HCT116 (cell line): ENCODE results near the gene DRICH1. TPM values are rescaled to one million over a fixed set of nuclear protein-coding genes. Genes with fewer than 3 reads are reported as not detected.

Experiments
- ATAC-seq: fragments of 200-7000 bp; cut with Tn5 transposase; 2 replicates; pipeline ENCODE4 v1.9.1; 2020; ENCODE audit warnings: mild to moderate bottlenecking, moderate library complexity
- BruUV-seq: library from RNA; stranded (reverse); fragments of 400-500 nt; replicated peaks from 2 replicates; lab custom pipeline; 2021; lab: Mats Ljungman, UMichigan
- CTCF ChIA-PET: fragments of 300-600 bp; sonication (Branson Sonifier 250); formaldehyde crosslinking; loops from one replicate; lab custom pipeline; 2021; ENCODE audit warnings: antibody characterized with exemption; lab: Charles Lee
- POLR2A ChIA-PET: fragments of 300-600, 350-600 bp; sonication (Branson Sonifier 250); formaldehyde crosslinking; loops from one replicate; lab custom pipeline; 2021; ENCODE audit warnings: antibody characterized with exemption; lab: Charles Lee
- RAD21 ChIA-PET, 2 experiments: fragments of 300-600 bp; sonication (Branson Sonifier 250); formaldehyde crosslinking; loops; one replicate each; lab custom pipeline; 2023; ENCODE audit warnings: low total read pairs in 2 of 2; ENCODE audit not compliant: uncharacterized antibody in 2 of 2, unreplicated experiment in 2 of 2, low non-redundant PET in 1 of 2; lab: Charles Lee
- DNase-seq: peaks from one replicate; pipeline ENCODE4 v3.0.0-alpha.2; 2010; ENCODE audit warnings: low read depth, low spot score
- H2AFZ ChIP-seq: fragments of 200-600 bp; shearing (Covaris generic), sonication (generic); 2 replicates; pipeline ENCODE4 v1.6.1; 2017; ENCODE audit warnings: low read depth, mixed run types, mixed read lengths, antibody characterized with exemption, low read length; ENCODE audit not compliant: poor library complexity, severe bottlenecking
- H3K27ac ChIP-seq: 2 replicates; pipeline ENCODE4 v1.5.1; 2012; ENCODE audit warnings: low read depth, low read length
- H3K27me3 ChIP-seq: fragments of 200-600 bp; sonication (generic); 2 replicates; pipeline ENCODE4 v1.6.1; 2016; ENCODE audit warnings: mixed run types, low read length, mixed read lengths; ENCODE audit not compliant: insufficient read depth
- H3K36me3 ChIP-seq, 2 experiments: fragments of 200-500 bp in 1 of 2; fragments of 200-600 bp in 1 of 2; sonication (Bioruptor generic) in 1 of 2; sonication (generic) in 1 of 2; 2 replicates each; pipeline versions ENCODE4 v1.5.1 to v1.6.1; 2014 to 2016; ENCODE audit warnings: low read length in 2 of 2, inconsistent platforms in 1 of 2, mixed read lengths in 1 of 2, mixed run types in 1 of 2; ENCODE audit not compliant: insufficient read depth in 2 of 2, control insufficient read depth in 1 of 2
- H3K4me1 ChIP-seq, 2 experiments: fragments of 200-600 bp in 1 of 2; sonication (generic) in 1 of 2; 2 replicates each; pipeline versions ENCODE4 v1.5.1 to v1.6.1; 2012 to 2017; ENCODE audit warnings: low read length in 2 of 2, inconsistent platforms in 1 of 2, mild to moderate bottlenecking in 1 of 2, mixed read lengths in 1 of 2, mixed run types in 1 of 2, moderate library complexity in 1 of 2; ENCODE audit not compliant: insufficient read depth in 2 of 2, control insufficient read depth in 1 of 2
- H3K4me2 ChIP-seq: fragments of 200-600 bp; sonication (generic); 2 replicates; pipeline ENCODE4 v1.6.1; 2017; ENCODE audit warnings: mixed run types, low read length, mixed read lengths
- H3K4me3 ChIP-seq, 2 experiments: fragments of 200-600 bp in 1 of 2; sonication (generic) in 1 of 2; replicated peaks in 1 of 2; 2 replicates each; pipeline ENCODE4 v1.5.1; 2011 to 2016; ENCODE audit warnings: low read length in 2 of 2, control low read depth in 1 of 2, low read depth in 1 of 2, mild to moderate bottlenecking in 1 of 2, mixed read lengths in 1 of 2, mixed run types in 1 of 2
- H3K79me2 ChIP-seq: fragments of 200-600 bp; sonication (generic); 2 replicates; pipeline ENCODE4 v1.6.1; 2017; ENCODE audit warnings: mild to moderate bottlenecking, mixed run types, low read length, moderate library complexity, mixed read lengths; ENCODE audit not compliant: insufficient read depth
- H3K9ac ChIP-seq: fragments of 200-600 bp; sonication (generic); 2 replicates; pipeline ENCODE4 v1.6.1; 2016; ENCODE audit warnings: low read length, mixed read lengths
- H3K9me2 ChIP-seq: fragments of 200-600 bp; sonication (generic), shearing (Covaris generic); 2 replicates; pipeline ENCODE4 v1.6.1; 2017; ENCODE audit warnings: mixed run types, mild to moderate bottlenecking, moderate library complexity; ENCODE audit not compliant: insufficient read depth
- H3K9me3 ChIP-seq, 2 experiments: fragments of 200-500 bp in 1 of 2; fragments of 200-600 bp in 1 of 2; sonication (Bioruptor generic) in 1 of 2; sonication (generic) in 1 of 2; 2 replicates each; pipeline ENCODE4 v1.6.1; 2014 to 2017; ENCODE audit warnings: low read length in 2 of 2, mixed read lengths in 2 of 2, inconsistent platforms in 1 of 2, low read depth in 1 of 2, mild to moderate bottlenecking in 1 of 2, mixed run types in 1 of 2, moderate library complexity in 1 of 2; ENCODE audit not compliant: control insufficient read depth in 1 of 2, insufficient read depth in 1 of 2
- H4K20me1 ChIP-seq: fragments of 200-600 bp; sonication (generic), shearing (Covaris generic); 2 replicates; pipeline ENCODE4 v1.6.1; 2017; ENCODE audit warnings: mixed run types, mild to moderate bottlenecking, moderate library complexity; ENCODE audit not compliant: insufficient read depth
- CTCF ChIP-seq, 3 experiments: fragments of 200-600 bp in 1 of 3; sonication (generic) in 1 of 3; IDR thresholded peaks in 2 of 3; conservative IDR thresholded peaks in 1 of 3; 2 replicates each; pipeline ENCODE4 v1.5.1; 2012 to 2017; ENCODE audit warnings: low read depth in 2 of 3, low read length in 2 of 3, antibody characterized with exemption in 1 of 3, borderline replicate concordance in 1 of 3, control low read depth in 1 of 3, mild to moderate bottlenecking in 1 of 3, mixed read lengths in 1 of 3, mixed run types in 1 of 3, moderate library complexity in 1 of 3; ENCODE audit not compliant: insufficient read depth in 1 of 3
- EGR1 ChIP-seq: IDR thresholded peaks from 2 replicates; pipeline ENCODE4 v1.6.1; 2012; ENCODE audit warnings: low read depth
- ELF1 ChIP-seq: IDR thresholded peaks from 2 replicates; pipeline ENCODE4 v1.6.1; 2012; ENCODE audit warnings: low read depth, borderline replicate concordance
- POLR2AphosphoS5 ChIP-seq: IDR thresholded peaks from 2 replicates; pipeline ENCODE4 v1.6.1; 2011; ENCODE audit warnings: mild to moderate bottlenecking, low read depth, low read length, moderate library complexity
- SP1 ChIP-seq: IDR thresholded peaks from 2 replicates; pipeline ENCODE4 v1.6.1; 2012; ENCODE audit warnings: low read depth
- SRF ChIP-seq: IDR thresholded peaks from 2 replicates; pipeline ENCODE4 v1.6.1; 2012; ENCODE audit warnings: low read depth
- ZNF274 ChIP-seq: fragments of 200-500 bp; sonication (Bioruptor generic); IDR thresholded peaks from 2 replicates; pipeline ENCODE4 v1.6.1; 2014; ENCODE audit warnings: mild to moderate bottlenecking, low read depth, low read length, inconsistent platforms
- intact Hi-C: fragments of 100-400 bp; cut with micrococcal nuclease; formaldehyde crosslinking; loops from 2 replicates; pipeline ENCODE4 v1.10.0; 2022
- total RNA-seq: library from RNA; stranded (reverse); gene quantifications from one replicate; pipeline ENCODE4 v1.2.1, GENCODE V29; 2021; ENCODE audit not compliant: unreplicated experiment
- TF ChIP-seq, protein P1 (sequence below): IDR thresholded peaks from 2 replicates; pipeline ENCODE4 v1.6.1; 2011; ENCODE audit warnings: mild to moderate bottlenecking, low read length, moderate library complexity; ENCODE audit not compliant: insufficient replicate concordance; ENCODE audit errors: extremely low read depth

The DRICH1 gene
- total RNA-seq, 1 experiment from 2014 or later: 0.44 TPM

DNA sequence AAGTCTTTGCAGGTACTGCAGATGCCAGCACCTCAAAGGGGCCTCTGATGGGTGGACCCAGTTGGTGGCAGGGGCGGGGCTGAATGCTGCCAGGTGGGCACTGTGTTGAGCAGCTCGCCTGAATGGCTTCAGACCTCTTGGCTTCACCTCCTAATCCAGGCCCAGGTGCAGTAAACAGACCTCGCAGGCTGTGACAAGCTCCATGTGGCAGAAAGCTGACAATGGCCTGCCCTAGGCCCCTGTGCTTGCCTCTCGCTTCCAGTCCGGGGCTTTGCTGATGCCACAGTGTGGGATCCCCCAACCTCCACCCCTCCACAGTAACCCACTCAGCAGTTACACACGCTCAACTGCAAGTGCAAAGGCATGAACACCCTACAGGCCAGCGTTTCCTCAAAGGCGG, 61.4 kb downstream of the DRICH1 start:
- H3K9ac ChIP-seq: no peak overlapping the region
- H3K27ac ChIP-seq: no peak overlapping the region
- no peak overlapping the region for H2AFZ ChIP-seq
- no peaks in the 10 kb centered on the region for H3K36me3 ChIP-seq
- TF ChIP-seq, protein P1, sequence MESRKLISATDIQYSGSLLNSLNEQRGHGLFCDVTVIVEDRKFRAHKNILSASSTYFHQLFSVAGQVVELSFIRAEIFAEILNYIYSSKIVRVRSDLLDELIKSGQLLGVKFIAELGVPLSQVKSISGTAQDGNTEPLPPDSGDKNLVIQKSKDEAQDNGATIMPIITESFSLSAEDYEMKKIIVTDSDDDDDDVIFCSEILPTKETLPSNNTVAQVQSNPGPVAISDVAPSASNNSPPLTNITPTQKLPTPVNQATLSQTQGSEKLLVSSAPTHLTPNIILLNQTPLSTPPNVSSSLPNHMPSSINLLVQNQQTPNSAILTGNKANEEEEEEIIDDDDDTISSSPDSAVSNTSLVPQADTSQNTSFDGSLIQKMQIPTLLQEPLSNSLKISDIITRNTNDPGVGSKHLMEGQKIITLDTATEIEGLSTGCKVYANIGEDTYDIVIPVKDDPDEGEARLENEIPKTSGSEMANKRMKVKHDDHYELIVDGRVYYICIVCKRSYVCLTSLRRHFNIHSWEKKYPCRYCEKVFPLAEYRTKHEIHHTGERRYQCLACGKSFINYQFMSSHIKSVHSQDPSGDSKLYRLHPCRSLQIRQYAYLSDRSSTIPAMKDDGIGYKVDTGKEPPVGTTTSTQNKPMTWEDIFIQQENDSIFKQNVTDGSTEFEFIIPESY: no peak
- TF ChIP-seq SP1 (no peak), EGR1 (no peak)
- no peak for DNase-seq
- H3K4me1 ChIP-seq: no peaks in the 10 kb centered on the region
- ATAC-seq: no peak
- no peaks in the 10 kb centered on the region for H3K79me2 ChIP-seq
- no peak overlapping the region for H3K4me3 ChIP-seq
- H3K27me3 ChIP-seq: no peaks in the 10 kb centered on the region
- H3K4me2 ChIP-seq: no peak overlapping the region
- intact Hi-C loops: no loop called here
- no peaks in the 10 kb centered on the region for H3K9me2 ChIP-seq
- CTCF ChIA-PET: no interaction called here
- RAD21 ChIA-PET: no interaction called here
- POLR2A ChIA-PET: no interaction called here
- H4K20me1 ChIP-seq: no peaks in the 10 kb centered on the region
- no peaks in the 10 kb centered on the region for H3K9me3 ChIP-seq
- BruUV-seq: no TSS peak

- ChIA-PET CTCF (no interaction called here), POLR2A (no interaction called here), RAD21 (no interaction called here)
- Histone ChIP-seq H3K9me2 (no peaks in the 10 kb centered on the region), H3K4me3 (no peak overlapping the region), H3K4me1 (no peaks in the 10 kb centered on the region), H3K9me3 (no peaks in the 10 kb centered on the region), H3K79me2 (no peaks in the 10 kb centered on the region), H3K36me3 (no peaks in the 10 kb centered on the region), H3K4me2 (no peak overlapping the region), H4K20me1 (no peaks in the 10 kb centered on the region), H2AFZ (no peak overlapping the region), H3K27ac (no peak overlapping the region), H3K27me3 (no peaks in the 10 kb centered on the region), H3K9ac (no peak overlapping the region)
- intact Hi-C loops: no loop called here
- TF ChIP-seq POLR2AphosphoS5 (no peak), EGR1 (no peak), ELF1 (no peak), SRF (no peak), ZNF274 (no peak), CTCF (IDR thresholded peaks at IDR 0.05 in 2 of 3, conservative IDR thresholded peaks at IDR 0.05 in 1 of 3; ENCODE audit: borderline replicate concordance in 1 of 3, insufficient read depth in 1 of 3, low read depth in 2 of 3, low read length in 2 of 3) (no peak)
- no peak for ATAC-seq
- no peak for DNase-seq
- no TSS peak for BruUV-seq
These were observed 62.4 kb downstream of the DRICH1 start for GRCh38 chr22:23569716-23570115.
